HFF-Myc (cell line): Measurements from ENCODE around the gene NELL1.

Experiments used
- DNase-seq: peaks from one replicate; pipeline ENCODE4 v3.0.0-alpha.2; 2011; ENCODE audit warnings: low read depth; ENCODE audit errors: extremely low read depth
- H3K4me3 ChIP-seq: replicated peaks from 2 replicates; pipeline ENCODE4 v1.5.1; 2011; ENCODE audit warnings: low read depth, mild to moderate bottlenecking, control low read depth, low read length
- CTCF ChIP-seq: IDR thresholded peaks from 2 replicates; pipeline ENCODE4 v1.5.1; 2012; ENCODE audit warnings: mild to moderate bottlenecking, low read depth, low read length, control low read depth; ENCODE audit errors: missing control alignments

NELL1 gene

GRCh38 chr11:21602699-21603098 is 933.3 kb downstream of the NELL1 start:
- DNase-seq = no peak
- TF ChIP-seq CTCF = no peak
- no peak overlapping the region for H3K4me3 ChIP-seq

- TF ChIP-seq CTCF = no peak
- no peak for DNase-seq
- H3K4me3 ChIP-seq = no peak overlapping the region
Observed at GRCh38 chr11:21603886-21604285, 934.5 kb downstream of the NELL1 start.

- DNase-seq = no peak
- TF ChIP-seq CTCF = no peak
- no peak overlapping the region for H3K4me3 ChIP-seq
Observed at GRCh38 chr11:21604564-21604963, 935.2 kb downstream of the NELL1 start.

- no peak overlapping the region for H3K4me3 ChIP-seq
- DNase-seq = no peak
- TF ChIP-seq CTCF = no peak
Observed at GRCh38 chr11:21612326-21612725, 942.9 kb downstream of the NELL1 start.

DNA sequence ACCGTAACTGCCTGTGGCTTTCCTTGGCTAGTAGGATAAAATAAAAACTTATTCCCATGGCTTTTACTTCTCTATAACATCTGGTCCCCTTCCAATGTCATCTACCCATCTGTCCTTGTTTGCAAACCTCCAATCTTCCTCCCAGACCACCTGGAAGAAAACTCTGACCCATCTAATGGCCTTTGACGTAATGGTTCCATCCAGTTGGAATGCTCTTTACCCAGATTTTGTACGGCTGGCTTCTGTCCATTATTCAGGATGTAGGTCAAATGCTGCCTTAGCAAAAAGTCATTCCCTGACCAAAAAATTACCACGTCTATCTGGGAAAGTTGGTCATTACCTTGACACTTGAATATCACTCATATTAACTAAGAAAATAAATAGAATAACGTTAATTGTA is 945.6 kb downstream of the NELL1 start:
- DNase-seq = no peak
- no peak overlapping the region for H3K4me3 ChIP-seq
- no peak for TF ChIP-seq CTCF

DNA sequence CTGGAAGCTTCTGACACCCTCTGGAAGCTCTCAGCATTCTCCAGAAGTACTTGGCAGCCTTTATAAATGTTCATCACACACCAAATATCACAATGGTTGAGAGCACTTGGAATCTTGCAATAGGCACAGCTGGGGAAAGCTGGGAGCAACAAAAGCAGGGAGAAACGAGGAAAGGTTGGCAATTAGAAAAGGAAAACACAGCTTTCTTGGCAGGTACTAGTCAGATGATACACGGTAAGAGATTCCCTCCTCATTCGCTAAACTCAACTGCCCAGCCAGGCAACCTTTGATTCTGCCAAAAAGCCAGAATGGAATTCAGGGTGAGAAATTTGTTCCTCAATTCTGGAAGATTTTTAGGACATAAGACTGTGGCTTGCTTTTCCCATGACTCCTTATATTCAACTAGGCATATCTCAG is 946.6 kb downstream of the NELL1 start:
- TF ChIP-seq CTCF = no peak
- no peak overlapping the region for H3K4me3 ChIP-seq
- DNase-seq = no peak

DNA sequence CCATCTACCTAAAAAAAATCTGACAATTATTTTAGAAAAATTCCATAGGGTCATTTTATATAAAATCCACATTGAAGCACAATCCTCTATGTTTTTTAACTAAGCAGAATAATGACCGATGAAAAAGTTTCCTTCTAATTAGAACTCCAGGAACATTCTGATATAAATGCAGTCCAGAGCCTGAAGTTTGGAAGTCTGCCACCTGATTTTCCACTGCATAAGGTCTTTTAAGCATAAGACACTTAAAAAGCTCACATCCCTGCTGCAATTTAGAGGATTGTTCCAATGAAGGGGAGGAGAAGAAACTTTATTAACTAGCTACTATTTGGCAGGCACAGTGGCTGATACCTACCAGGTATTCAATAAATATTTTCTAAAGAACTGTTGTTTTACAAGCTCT is 953.2 kb downstream of the NELL1 start:
- TF ChIP-seq CTCF = no peak
- DNase-seq = no peak
- no peak overlapping the region for H3K4me3 ChIP-seq
